HCT116 (cell line): ENCODE data around the gene TNFRSF8.

ENCODE experiments used
- CBX3 ChIP-seq: IDR thresholded peaks from 2 replicates; pipeline ENCODE4 v1.6.1; 2012; ENCODE audit warnings: low read depth
- CEBPB ChIP-seq: IDR thresholded peaks from 2 replicates; pipeline ENCODE4 v1.6.1; 2012; ENCODE audit warnings: low read depth
- CTCF ChIP-seq, 3 experiments: fragments of 200-600 bp in 1 of 3; sonication (generic) in 1 of 3; IDR thresholded peaks in 2 of 3; conservative IDR thresholded peaks in 1 of 3; 2 replicates each; pipeline ENCODE4 v1.5.1; 2012 to 2017; ENCODE audit warnings: low read depth in 2 of 3, low read length in 2 of 3, antibody characterized with exemption in 1 of 3, borderline replicate concordance in 1 of 3, control low read depth in 1 of 3, mild to moderate bottlenecking in 1 of 3, mixed read lengths in 1 of 3, mixed run types in 1 of 3, moderate library complexity in 1 of 3; ENCODE audit not compliant: insufficient read depth in 1 of 3
- ELF1 ChIP-seq: IDR thresholded peaks from 2 replicates; pipeline ENCODE4 v1.6.1; 2012; ENCODE audit warnings: low read depth, borderline replicate concordance
- JUND ChIP-seq: IDR thresholded peaks from 2 replicates; pipeline ENCODE4 v1.6.1; 2012
- POLR2A ChIP-seq: IDR thresholded peaks from 2 replicates; pipeline ENCODE4 v1.7.0; 2011; ENCODE audit warnings: borderline replicate concordance; ENCODE audit not compliant: insufficient read depth, insufficient read length; ENCODE audit errors: extremely low read depth
- POLR2AphosphoS5 ChIP-seq: IDR thresholded peaks from 2 replicates; pipeline ENCODE4 v1.6.1; 2011; ENCODE audit warnings: mild to moderate bottlenecking, low read depth, low read length, moderate library complexity
- RAD21 ChIP-seq: IDR thresholded peaks from 2 replicates; pipeline ENCODE4 v1.6.1; 2012; ENCODE audit warnings: low read depth, mild to moderate bottlenecking
- REST ChIP-seq: IDR thresholded peaks from 2 replicates; pipeline ENCODE4 v1.6.1; 2012; ENCODE audit warnings: low read depth
- ZNF274 ChIP-seq: fragments of 200-500 bp; sonication (Bioruptor generic); IDR thresholded peaks from 2 replicates; pipeline ENCODE4 v1.6.1; 2014; ENCODE audit warnings: mild to moderate bottlenecking, low read depth, low read length, inconsistent platforms

- TF ChIP-seq POLR2A: no peak
- no peak for TF ChIP-seq CTCF (IDR thresholded peaks at IDR 0.05 in 2 of 3, conservative IDR thresholded peaks at IDR 0.05 in 1 of 3; ENCODE audit: borderline replicate concordance in 1 of 3, insufficient read depth in 1 of 3, low read depth in 2 of 3, low read length in 2 of 3)
- TF ChIP-seq JUND: no peak
- TF ChIP-seq ZNF274: no peak
- TF ChIP-seq RAD21: no peak
- TF ChIP-seq ELF1: no peak
- no peak for TF ChIP-seq CBX3
- no peak for TF ChIP-seq POLR2AphosphoS5
- TF ChIP-seq CEBPB: no peak
- no peak for TF ChIP-seq REST
These were observed 116.0 kb downstream of the TNFRSF8 start for GRCh38 chr1:12179111-12179519.
